ENCODE results near the gene HDAC9.

The HDAC9 gene

DNA sequence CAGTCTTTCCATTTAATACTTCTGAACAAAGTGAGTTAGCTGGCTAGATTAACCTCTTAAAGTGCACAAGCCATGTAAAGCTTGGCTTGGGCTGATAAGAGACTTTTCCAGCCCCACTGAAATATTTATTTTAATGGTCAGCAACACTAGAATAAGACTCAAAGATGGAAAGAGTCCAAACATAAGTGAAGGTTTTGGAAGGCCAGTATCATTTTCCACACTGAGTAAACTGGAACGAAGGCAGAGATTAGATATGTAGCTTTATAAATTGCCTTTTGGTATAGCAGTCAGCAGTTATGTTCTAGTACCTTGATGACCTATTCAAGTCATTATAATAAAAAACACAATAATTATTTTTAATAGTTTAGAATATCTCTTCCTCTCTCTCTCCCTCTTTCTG, 102.2 kb downstream of the HDAC9 start:
- DNase-seq = no peak

DNA sequence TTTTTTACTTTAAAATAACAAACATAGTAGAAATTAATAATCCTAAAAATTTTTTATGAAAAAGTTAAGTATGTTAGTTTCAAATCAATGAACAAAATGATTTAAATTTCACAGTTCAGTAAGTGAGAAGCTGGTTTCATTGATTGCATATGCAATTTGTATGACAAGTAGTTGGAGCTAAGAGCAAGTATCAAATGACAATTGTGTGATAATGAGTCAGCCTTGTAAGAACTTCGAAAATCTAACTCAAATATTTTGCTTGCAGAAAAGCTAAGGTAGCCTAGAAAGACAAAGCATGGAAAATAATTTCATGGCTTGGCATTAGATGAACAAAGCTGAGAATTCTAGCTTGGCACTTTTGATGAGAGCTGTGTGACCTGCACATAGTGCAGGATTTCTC, 111.5 kb downstream of the HDAC9 start:
- peak in 1 of 3 donors; percentile 7 for DNase-seq

DNA sequence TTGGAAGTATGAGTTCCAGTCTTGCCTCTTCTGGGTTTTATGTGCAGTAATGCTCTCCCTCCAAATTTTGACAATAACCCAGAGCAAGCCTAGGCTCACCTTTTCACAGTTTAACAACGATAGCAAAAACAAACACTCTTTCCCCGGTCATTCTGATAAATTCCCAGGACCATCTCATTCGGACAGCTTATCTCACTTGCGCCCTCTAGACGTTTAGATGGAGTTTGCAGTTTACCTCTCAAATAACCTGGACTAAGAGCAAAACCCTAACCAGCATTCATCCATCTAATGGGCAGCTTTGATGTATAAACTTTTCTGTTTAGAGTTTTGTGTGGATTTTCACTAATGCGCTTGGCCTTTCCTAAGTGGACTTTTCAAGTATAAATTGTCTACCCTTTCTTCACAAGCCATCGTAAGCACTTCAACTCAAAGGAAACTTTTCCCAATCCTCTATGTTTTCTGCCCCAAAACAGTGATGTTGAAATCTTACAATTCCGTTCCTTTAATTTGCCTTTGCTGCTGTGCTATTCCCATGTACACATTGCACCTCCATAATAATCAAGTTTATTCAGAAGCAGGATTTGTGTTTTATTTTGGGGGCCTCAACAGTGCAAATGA, 114.9 kb downstream of the HDAC9 start:
- DNase-seq = peak in 2 of 3 donors; percentile 21 to 26

DNA sequence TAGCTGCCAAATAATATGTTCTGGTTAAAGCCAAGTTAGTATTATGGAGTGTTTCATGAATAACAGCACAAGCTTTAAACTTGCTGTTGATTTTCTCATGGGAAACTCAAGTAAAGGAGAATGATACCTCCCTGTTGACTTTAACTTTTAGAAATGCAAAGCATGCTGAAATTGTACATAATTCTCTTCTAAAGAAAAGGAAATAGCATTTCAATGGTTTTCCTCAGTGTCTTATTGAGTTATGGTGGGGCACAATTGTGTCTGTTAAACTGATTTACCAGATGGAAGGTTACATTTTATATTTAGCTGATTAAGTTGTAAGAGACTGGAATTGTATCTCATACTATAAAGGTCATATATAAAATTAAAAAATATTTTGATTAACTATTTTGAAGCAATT, 119.3 kb downstream of the HDAC9 start:
- DNase-seq = no peak

DNA sequence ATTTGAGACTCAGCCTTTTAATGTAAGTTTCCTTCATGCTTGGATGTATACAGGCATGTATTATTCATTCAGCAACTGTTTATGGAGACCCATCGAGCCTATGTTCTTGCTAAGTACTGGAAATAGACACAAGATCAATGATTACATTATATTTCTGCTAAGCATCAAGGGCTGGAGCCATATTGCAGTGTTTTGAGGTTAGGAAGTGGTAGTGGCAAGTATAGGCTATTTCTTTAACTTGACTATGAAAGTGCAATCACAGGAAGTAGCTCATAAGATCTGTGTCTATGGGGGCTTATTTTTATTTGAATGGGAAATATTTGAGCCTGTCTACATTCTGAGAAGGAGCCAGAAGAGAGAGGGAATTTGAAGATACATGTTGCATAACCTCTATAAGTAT, 123.8 kb downstream of the HDAC9 start:
- no peak for DNase-seq

DNA sequence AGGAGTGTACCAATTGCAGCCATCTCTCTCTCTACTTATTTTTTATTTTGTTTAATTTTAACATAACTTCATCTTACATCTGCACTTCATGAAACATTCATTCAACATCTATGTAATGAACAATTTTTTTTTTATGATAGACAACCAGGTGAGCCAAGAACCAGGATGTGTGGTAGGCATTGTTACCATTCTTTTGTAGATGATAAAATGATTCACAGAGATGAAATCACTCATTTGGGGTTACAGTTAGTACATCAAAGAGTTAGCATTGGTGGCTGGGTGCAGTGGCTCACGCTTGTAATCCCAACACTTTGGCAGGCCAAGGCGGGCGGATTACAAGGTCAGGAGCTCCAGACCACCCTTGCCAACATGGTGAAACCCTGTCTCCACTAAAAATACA, 127.8 kb downstream of the HDAC9 start:
- no peak for DNase-seq

DNA sequence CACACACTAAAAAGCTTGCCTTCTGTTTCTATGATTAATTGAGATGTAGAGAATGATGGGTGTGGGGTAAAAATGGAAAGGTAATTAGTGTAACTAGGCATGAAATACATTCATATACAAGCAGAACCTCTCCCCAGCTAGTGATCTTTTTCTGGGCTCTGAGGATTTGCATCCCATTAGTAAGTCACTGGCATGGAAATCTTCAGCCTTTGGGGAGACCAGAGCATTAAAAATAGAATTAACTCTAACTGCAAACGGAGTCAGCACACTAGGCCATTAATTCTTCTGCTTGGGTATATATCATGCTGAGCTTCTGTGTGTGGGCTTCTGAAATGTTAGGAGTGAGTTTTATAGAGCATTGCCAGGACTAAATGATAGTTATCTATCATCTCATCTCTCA, 128.9 kb downstream of the HDAC9 start:
- no peak for DNase-seq

DNA sequence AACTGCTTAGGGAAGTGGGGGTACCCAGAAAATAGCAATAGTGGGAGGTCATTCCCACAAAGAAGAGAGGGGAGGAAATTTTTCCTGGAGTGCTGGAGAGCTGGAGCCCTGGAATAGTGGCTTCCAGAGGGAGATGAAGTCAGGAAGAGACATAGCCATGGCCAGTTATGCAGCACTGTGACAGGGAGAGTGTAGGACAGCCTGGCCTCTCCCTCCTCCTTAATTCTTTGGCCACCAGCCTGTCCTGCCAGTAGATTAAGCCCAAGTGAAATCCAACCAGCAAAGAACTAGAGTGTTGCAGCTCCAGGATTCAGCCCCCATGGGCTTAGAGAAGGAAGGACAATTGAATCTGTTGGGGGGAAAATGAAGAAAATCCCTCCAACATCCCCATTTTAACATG, 130.5 kb downstream of the HDAC9 start:
- no peak for DNase-seq

DNA sequence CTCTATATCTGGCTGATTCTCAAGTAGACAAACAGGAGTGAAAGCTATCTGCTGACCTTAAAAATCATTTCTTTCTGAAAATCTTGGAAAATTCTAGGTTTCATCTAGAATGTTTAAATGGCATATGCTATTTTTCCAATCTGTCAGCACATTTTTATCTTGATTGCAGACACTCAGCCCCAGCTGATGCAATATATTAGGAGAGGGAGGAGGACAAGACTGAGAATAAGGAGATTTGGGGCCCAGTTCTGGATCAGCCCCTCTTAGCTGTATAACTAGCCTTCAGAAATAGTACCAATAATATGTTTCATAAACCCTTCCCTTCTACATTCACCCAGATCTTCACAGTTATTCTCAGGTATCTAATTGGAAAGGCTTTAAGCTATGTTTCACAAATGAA, 131.2 kb downstream of the HDAC9 start:
- no peak for DNase-seq

DNA sequence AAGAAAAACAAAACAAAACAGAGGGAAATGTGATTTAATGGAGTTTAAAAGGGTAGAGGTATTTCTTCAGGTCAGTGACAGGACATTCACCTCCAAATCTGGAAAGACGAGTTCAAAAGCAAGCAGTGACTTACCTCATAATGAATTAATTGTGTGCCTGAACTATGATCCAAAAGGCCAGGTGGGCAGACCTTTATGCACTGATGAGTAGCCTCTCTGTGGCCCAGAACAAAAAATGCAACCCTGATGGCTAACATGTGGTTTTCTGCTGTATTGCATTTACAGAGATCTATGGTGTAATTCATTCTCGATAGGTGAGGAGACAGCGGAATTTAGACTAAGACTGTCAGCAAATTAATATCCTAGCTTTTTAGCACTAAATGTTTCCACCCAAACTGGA, 142.0 kb downstream of the HDAC9 start:
- no peak for DNase-seq

DNA sequence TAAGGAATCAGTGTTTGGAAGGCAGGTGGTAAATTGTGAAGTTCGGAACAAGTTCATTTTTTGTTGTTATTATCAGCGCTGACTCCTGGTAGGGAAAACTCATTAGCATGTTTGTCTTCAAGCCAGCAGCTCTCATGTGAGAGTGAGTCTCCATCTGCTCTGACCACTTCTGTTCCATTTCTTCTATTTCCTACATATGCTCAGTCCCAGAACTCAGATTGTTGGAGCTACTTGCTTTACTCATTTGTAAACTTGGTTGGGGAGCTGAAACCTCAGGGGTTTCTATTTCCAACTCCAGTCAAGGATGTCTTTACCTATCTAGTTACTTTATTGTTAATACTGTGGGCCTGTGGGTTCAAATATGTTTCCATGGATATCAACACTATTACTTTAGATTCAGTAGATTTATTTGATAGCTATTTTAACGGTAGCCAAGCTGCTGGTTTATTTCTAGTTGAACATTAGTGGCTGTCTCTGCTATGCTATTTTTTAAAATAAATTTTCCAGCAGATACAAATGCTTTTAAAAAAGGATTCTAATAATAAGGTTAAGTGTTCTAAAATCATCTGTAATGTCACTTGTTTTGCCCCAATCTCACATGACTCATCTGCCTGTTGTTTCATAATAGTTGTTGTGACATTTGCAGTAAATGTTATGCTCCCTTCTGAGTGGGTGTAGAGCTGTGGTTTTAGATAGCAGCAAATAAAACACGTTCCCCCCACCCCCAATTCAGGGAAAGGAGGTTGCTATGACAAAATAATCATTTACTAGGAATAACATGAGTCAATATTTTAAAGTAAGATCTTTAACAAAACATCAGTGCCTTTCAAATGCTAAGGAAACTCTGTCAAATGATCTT, 143.3 kb downstream of the HDAC9 start:
- peak; percentile 80 to 95 (median 91) for DNase-seq

DNA sequence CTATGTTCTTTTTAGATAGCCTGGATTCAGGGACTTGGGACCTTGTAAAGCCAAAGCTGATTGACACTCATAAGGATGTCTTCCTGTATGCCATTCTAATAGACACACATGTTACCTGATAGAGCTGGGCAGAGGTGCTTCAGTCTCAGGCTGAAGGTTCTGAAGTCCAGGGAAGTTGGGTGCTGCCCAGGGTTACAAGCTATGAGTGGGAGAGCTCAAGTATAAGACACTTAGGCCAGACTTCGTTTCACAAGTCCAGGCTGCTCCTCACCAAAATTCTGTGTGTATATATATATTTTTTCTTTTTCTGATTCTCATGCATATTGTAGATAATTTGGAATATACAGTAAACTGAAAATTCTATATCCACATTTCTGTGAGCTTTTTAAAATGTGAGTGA, 144.2 kb downstream of the HDAC9 start:
- DNase-seq = peak in 1 of 3 donors; percentile 11

DNA sequence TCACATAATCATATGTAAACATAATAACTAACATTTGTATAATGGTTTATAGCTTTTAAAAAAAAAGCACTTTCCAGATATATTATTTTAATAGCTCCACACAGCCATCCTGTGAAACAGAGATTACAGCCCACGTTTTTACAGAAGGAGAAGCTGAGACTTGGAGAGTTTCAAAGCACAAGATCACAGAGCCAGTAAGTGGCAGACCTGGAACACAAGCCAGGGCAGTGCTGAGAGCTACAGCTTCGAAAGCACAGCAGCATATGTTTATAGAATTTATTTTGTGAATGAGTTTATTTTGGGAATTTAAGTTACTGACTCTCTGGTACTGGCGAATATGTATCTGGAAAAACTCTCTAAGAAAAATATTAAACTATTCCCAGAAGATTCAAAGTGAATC, 149.4 kb downstream of the HDAC9 start:
- DNase-seq = no peak

DNA sequence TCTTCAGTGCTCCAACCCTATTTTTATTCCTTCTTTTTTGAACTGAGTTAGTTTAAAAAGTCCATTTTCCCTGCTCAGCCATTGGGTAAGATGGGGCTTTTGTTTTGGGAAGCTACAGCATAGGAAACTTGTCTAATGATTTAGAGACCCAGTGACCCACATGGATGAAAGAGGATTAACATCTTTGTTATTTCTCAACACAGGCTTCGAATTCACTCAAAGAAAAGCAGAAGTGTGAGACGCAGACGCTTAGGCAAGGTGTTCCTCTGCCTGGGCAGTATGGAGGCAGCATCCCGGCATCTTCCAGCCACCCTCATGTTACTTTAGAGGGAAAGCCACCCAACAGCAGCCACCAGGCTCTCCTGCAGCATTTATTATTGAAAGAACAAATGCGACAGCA, 152.0 kb downstream of the HDAC9 start:
- DNase-seq = peak; percentile 21 to 45 (median 43)

DNA sequence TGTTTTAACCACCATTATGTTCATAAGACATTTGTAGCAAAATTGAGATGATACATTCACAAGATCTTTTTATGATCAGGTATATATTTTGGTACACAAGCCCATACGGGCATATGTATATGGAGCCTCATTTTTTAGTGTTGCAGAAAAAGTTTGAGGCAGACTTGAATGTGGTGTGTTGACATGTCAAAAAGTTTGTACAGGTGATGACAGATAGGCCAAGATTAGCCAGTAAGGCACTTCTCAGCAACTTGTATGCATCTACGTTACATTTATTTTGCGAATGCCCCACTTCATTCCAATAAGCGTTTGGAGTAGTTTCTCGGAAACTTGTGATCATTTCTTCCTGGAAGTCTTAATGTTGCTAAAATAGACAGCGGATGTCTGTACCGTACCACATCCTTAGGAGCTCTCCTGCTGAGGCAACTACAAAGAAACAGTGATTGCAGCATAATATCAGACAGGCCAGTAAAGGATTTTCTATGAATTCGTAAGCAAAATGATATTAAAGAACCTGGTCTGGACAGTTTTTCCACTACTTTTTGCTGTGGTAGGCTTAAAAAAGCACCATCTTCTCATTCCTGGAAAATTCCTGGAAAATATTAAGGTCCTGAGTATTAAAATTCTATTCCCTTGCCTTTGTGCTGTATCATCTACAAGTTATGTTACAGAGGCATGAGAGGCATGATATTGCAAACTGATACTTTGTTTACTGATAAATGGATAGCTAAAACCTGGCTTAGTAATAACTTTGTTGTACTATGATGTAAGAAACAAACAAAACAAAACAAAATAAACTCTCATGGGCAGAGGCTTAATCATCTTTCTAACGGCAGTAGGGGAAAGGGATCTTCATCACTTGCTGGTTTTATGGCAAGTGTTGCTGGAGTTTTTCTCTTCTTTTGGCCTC, 153.6 kb downstream of the HDAC9 start:
- DNase-seq = no peak

DNA sequence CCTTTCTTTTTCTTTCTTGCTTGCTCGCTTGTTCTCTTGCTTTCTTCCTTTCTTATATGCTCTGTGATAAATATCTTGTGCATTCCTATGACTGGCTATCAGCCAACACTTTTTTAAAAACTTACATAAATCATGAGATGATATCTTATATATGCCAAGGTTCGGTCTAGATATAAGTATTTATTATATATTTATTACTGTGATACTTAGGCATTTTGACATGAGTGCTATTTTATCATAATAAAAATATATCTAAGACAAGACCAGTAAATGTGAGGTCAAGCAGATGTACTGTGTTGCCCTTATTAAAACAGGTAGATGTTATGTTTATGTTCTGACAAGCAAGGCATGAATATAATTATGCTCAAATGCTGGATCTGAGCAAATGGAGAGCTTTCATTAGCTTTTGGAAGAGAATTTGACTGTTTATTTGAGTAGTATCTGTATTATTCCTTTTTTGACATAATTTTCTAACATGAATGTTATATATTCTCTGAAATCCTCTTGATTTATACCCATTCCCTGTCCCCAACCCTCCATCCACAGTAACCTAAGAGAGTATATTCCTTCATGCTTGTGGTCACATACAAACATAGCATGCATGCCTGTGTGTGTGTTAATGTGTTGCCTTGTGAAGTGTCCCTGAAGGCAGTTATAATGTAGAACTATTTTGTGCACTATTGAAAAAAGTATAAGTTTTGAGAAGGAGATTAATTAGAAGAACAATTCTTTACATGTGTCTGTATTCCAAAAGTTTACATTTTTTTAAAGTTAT, 158.0 kb downstream of the HDAC9 start:
- no peak for DNase-seq

DNA sequence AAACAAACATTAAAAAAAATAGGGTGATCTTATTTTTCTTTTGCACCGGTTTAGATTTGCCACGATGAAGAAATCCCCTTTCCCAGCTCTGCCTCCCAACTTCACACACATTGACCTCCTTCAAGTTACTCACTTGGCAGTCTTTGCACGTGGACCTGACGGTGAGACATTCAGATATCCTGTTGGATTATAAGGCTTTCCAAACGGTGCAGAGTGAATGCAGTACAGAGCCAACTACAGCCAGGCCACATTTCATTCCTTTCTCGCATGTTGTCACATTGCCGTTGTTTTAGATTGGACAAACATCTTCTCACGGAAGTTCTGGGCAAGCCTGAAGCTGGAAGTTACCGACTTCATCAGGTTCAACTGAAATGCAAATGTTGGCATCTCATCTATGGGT, 159.2 kb downstream of the HDAC9 start:
- no peak for DNase-seq

DNA sequence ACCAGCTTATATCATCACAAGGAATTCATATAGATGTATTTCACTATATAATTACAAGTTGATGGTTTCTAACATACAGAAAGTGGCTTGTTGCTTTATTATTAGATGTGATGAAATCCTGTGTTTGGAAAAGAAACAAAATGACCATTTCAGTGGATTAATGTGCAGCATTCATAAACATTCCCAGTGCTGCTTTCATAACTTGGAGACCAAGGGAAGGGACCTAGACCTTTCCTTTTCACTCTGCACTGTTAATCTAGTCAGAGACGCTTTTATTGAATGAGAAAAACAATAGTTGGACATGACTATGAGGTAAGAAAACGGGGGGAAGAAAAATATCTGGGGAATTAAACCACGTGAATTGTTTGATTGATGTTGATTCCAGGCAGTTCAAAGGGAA, 160.0 kb downstream of the HDAC9 start:
- DNase-seq = no peak

DNA sequence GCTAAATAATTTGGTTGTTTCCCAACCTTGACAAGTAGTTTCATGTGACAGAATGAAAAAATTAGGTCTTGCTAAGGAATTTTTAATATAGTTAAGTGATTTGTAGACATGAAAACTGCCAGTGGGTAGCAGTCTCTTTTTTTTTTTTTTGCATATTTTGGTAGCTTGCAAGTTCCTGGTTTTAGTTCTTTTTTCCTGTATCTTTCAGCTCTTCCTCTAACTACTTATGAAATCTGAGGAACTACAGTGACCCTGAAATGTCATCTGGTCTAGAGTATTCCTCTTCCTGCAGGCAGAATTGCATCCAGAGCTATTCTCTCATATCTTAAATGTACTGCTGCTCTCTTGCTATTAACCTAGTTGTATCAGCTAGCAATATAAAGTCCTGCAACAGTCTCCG, 160.4 kb downstream of the HDAC9 start:
- peak; percentile 37 to 87 (median 70) for DNase-seq

DNA sequence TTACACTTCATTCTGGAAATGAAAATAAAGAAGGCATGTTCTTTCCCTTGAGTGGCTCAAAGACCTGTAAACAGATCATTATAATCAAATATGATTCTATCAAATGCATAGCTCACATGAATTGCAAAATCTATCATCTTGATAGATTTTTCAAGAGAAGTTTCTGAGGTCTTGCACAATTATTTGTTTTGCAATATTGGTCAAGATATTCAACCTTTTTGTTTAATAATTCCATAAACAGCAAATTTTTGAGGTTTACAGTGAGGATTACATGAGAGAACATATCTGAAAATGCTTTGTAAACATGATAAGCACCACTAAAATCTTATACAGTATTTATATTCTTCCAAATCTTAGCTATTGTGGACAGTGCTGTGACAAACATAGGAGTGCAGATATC, 160.8 kb downstream of the HDAC9 start:
- peak in 1 of 3 donors; percentile 12 for DNase-seq

DNA sequence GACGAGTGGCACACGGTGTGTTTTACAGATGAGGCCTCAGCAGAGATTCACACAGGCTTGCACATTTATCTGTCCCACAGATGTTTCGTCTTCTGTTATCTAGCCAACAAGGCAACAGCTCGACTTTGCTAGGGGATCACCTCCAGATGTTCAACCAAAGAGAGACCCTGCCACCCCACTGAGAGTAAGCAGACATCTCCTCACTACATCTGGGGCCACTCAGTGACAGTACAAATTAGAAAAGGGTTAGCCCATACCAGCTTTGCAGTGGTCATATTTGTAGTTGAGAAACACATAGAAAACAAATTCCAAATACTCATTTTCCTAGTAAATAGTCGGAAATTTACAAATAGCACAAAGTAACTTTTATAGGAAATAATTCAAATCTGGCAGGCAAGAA, 164.2 kb downstream of the HDAC9 start:
- DNase-seq = no peak

DNA sequence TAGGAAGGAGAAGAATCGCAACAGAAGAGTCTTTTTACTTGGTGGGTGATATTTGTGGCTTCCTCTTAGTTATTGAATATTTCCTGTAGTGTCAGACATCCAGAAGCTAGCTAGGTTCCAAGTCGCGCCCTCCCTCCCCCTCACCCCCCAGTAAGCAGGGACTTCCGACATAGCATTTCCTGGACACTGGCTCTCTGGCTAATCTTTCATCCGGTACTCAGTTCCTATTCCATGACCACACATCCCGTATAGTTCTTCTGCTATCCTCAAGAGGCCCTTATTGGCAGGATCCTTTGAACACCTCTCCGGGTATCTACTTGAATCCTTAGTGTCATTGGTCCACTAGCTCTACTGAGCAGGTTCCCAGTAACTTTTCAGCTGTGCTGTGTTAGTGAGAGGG, 167.8 kb downstream of the HDAC9 start:
- DNase-seq = peak in 1 of 3 donors; percentile 7

All from suppressor macrophage treated with lipopolysaccharide for 1 hour (primary cell).